ENCODE data around the gene IL15.
"Not testable (repeated sequence)": the region's sequence is repeated elsewhere in the genome, so short reads cannot be mapped to it uniquely, and the experiment has no call there.

IL15 gene

GRCh38 chr4:141647966-141648365 is 11.6 kb downstream of the IL15 start:
- no peak for DNase-seq (ENCODE audit: low spot score)

GRCh38 chr4:141652161-141652778 is 15.9 kb downstream of the IL15 start:
- DNase-seq (ENCODE audit: low spot score): no peak

- peak; percentile 23 for DNase-seq (ENCODE audit: low spot score)
These were observed 17.7 kb downstream of the IL15 start for GRCh38 chr4:141654098-141654497.

- DNase-seq (ENCODE audit: low spot score): no peak
These were observed 19.6 kb downstream of the IL15 start for GRCh38 chr4:141656031-141656430.

- DNase-seq (ENCODE audit: low spot score): no peak
These were observed 21.3 kb downstream of the IL15 start for GRCh38 chr4:141657550-141658250.

GRCh38 chr4:141658309-141658708 is 21.9 kb downstream of the IL15 start:
- no peak for DNase-seq (ENCODE audit: low spot score)

DNA sequence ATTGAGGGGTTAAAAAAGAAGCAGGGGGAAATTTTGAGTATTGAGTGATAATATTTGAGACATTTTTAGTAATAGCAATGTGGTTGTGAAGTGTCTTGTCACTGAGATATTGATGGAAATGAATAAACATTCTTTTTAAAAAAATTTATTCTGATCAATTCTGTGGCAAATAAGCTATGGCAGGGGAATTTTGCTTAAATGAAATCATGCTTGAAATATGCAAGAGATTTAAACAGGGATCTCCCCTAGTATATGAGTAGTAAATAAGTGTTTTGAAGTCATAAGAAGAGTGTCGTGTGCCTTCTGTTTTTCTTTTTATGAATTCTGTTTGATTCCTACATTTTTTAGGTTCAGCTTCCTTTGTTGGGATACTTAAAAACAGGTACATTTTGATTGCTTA is 23.2 kb downstream of the IL15 start:
- no peak for DNase-seq (ENCODE audit: low spot score)

- DNase-seq (ENCODE audit: low spot score): no peak
These were observed 24.5 kb downstream of the IL15 start for GRCh38 chr4:141660880-141661279.

- no peak for DNase-seq (ENCODE audit: low spot score)
These were observed 32.0 kb downstream of the IL15 start for GRCh38 chr4:141668200-141668910.

DNA sequence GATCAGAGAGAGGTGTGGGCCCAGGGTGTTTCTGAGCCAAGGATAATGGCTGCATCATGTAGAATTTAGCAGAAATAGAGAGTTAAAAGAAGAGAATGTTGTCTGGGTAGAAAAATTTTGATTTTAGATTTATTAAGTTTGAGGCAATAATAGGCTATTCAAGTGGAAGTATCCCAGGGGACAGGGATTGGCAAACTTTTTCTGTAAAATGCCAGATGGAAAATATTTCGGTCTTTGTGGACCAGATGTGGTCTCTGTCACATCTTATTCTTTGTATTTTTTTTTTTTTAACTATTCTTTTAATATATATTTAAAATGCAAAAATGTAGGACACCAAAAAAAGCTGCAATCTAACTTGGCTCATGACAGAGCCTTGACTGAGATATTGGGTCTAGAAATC is 33.1 kb downstream of the IL15 start:
- DNase-seq (ENCODE audit: low spot score): no peak

GRCh38 chr4:141675384-141675783 is 39.0 kb downstream of the IL15 start:
- DNase-seq (ENCODE audit: low spot score): no peak

- no peak for DNase-seq (ENCODE audit: low spot score)
These were observed 39.8 kb downstream of the IL15 start for GRCh38 chr4:141676087-141676670.

DNA sequence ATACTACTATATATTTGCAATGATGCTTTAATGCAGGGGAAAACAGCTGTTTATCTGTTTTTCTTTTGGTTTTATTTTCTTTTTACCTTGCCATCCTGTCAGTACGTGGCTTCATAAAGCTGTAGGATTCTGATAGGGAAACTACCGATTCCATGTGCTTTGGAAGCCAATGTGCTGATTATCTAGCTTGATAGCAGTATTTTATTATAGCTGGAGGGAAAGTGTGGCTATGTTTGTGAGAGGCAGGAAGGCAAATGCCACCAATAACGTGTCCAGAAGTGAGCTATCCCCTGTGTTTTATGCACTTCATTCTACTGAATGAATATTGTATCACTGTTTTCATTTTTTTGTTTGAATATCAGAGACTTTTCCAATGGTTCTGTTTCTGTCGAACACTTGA is 43.7 kb downstream of the IL15 start:
- DNase-seq (ENCODE audit: low spot score): no peak

- no peak for DNase-seq (ENCODE audit: low spot score)
These were observed 48.4 kb downstream of the IL15 start for GRCh38 chr4:141684785-141685184.

DNA sequence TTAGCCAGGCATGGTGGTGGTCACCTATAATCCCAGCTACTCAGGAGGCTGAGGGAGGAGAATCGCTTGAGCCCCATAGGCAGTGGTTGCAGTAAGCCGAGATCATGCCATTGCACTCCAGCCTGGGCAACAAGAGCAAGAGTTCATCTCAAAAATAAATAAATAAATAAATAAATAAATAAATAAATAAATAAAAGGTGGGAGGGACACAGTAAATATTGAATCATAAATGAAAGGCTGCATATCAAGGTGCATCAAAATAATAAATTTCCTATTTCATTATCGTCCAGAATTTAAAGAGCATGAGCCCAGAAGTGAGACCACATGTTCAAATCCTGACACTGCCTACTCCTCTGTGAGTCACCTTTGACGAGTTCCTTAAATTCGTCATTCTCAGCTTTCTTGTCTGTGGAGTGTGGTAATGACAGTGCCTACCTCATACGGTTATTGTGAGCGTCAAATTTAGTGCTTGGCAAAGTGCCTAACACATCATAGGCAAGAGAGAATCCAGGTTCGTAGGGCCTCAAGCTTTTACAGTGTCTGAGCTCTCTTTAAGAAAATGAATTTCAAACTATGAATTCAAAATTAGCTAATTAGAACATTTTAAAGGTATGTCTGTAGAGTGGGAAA is 49.9 kb downstream of the IL15 start:
- DNase-seq (ENCODE audit: low spot score): no peak

- no peak for DNase-seq (ENCODE audit: low spot score)
These were observed 50.5 kb downstream of the IL15 start for GRCh38 chr4:141686879-141687278.

DNA sequence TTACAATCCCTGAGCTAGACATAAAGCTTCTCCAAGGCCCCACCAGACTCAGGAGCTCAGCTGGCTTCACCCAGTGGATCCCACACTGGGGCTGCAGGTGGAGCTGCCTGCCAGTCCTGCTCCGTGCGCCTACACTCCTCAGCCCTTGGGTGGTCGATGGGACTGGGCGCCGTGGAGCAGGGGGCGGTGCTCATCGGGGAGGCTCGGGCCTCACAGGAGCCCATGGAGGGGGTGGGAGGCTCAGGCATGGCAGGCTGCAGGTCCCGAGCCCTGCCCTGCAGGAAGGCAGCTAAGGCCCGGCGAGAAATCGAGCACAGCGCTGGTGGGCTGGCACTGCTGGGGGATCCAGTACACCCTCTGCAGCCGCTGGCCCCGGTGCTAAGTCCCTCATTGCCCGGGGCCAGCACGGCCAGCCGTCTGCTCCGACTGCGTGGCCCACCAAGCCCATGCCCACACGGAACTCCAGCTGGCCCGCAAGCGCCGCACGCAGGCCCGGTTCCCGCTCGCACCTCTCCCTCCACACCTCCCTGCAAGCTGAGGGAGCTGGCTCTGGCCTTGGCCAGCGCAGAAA is 53.4 kb downstream of the IL15 start:
- not testable (repeated sequence) for DNase-seq (ENCODE audit: low spot score)

DNA sequence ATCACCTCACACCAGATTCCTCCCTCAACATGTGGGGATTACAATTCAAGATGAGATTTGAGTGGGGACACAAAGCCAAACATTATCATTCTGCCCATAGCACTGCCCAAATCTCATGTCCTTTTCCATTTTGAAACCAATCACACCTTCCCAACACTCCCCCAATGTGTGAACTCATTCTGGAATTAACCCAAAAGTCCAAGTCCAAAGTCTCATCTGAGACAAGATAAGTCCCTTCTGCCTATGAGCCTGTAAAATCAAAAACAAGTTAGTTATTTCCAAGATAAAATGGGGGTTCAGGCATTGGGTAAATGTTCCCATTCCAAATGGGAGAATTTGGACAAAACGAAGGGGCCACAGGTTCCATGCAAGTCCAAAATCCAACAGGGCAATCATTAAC is 54.9 kb downstream of the IL15 start:
- DNase-seq (ENCODE audit: low spot score): not testable (repeated sequence)

DNA sequence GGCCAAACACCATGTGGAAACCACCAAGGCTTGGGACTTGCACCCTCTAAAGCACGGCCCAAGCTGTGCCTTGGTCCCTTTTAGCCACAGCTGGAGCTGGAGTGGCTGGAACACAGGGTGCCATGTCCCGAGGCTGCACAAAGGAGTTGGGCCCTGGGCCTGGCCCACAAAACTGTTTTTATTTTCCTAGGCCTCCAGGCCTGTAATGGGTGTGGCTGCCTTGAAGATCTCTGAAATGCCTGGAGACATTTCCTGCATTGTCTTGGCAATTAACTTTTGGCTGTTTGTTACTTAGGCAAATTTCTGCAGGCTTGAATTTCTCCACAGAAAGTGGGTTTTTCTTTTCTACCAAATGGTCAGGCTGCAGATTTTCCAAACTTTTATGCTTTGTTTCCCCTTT is 55.7 kb downstream of the IL15 start:
- no peak for DNase-seq (ENCODE audit: low spot score)

DNA sequence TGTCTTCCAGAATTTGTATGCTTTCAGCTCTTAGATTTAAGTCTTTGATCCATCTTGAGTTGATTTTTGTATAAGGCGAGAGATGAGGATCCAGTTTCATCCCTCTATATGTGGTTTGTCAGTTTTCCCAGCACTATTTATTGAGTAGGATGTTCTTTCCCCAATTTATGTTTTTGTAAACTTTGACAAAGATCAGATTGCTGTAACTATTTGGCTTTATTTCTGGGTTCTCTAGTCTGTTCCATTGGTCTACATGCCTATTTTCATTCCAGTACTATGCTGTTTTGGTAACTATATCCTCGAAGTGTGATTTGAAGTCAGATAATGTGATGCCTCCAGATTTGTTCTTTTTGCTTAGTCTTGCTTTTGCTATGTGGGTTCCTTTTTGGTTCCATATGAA is 60.7 kb downstream of the IL15 start:
- no peak for DNase-seq (ENCODE audit: low spot score)

GRCh38 chr4:141702472-141703182 is 66.2 kb downstream of the IL15 start:
- no peak for DNase-seq (ENCODE audit: low spot score)
